Tibial artery (tissue), 4 donors: Measurements from ENCODE around the gene BIRC3.

Source experiments
- DNase-seq, 2 donors: peaks; one replicate each; pipeline ENCODE4 v3.0.0-alpha.2; 2019
- H3K27ac ChIP-seq, 2 donors: fragments of 200-600 bp; sonication (generic) in 1 of 2; 1 replicate in 1 of 2; 2 replicates in 1 of 2; pipeline ENCODE4 v1.5.1; 2018 to 2019; ENCODE audit warnings: mild to moderate bottlenecking in 1 of 2
- H3K27me3 ChIP-seq, 2 donors: fragments of 200-600 bp; sonication (generic) in 1 of 2; one replicate each; pipeline versions ENCODE4 v1.5.1 to v1.6.0; 2016 to 2019
- H3K36me3 ChIP-seq, 3 donors: fragments of 200-600 bp; sonication (generic) in 2 of 3; one replicate each; pipeline ENCODE4 v1.5.1; 2016 to 2019; ENCODE audit warnings: mild to moderate bottlenecking in 2 of 3
- H3K4me1 ChIP-seq, 4 donors: fragments of 200-600 bp; sonication (generic) in 2 of 4; 1 replicate in 3 of 4; 2 replicates in 1 of 4; pipeline ENCODE4 v1.5.1; 2016 to 2019
- H3K4me3 ChIP-seq, 2 donors: fragments of 200-600 bp; sonication (generic) in 1 of 2; 1 replicate in 1 of 2; 2 replicates in 1 of 2; pipeline ENCODE4 v1.5.1; 2018 to 2019; ENCODE audit warnings: mild to moderate bottlenecking in 2 of 2
- H3K9me3 ChIP-seq, 3 donors: fragments of 200-600 bp; sonication (generic) in 1 of 3; one replicate each; pipeline ENCODE4 v1.5.1; 2016 to 2019
- CTCF ChIP-seq, 2 experiments: fragments of 200-600 bp in 1 of 2; fragments of 450-650 bp in 1 of 2; IDR thresholded peaks; one replicate each; pipeline ENCODE4 v1.5.1; 2017 to 2019; ENCODE audit warnings: antibody characterized with exemption in 2 of 2, mild to moderate bottlenecking in 1 of 2, moderate library complexity in 1 of 2
- intact Hi-C: fragments of 100-400 bp; cut with DNase I; formaldehyde crosslinking; loops from one replicate; pipeline ENCODE4 v1.15.0; 2023; ENCODE audit warnings: low total_unique reads

The BIRC3 gene

GRCh38 chr11:102313238-102313940, 3.9 kb upstream of the BIRC3 start:
- H3K9me3 ChIP-seq = no peaks in the 10 kb centered on the region
- TF ChIP-seq CTCF (IDR thresholded peaks at IDR 0.05) = no peak

GRCh38 chr11:102314784-102315183, 2.5 kb upstream of the BIRC3 start:
- H3K9me3 ChIP-seq = no peaks in the 10 kb centered on the region
- TF ChIP-seq CTCF (IDR thresholded peaks at IDR 0.05) = no peak
- intact Hi-C loops = no loop called here
- H3K36me3 ChIP-seq = no peaks in the 10 kb centered on the region
- no peak overlapping the region for H3K4me3 ChIP-seq
- DNase-seq = no peak
- no peak overlapping the region for H3K27ac ChIP-seq
- peaks cover 0 to 32% (median 12%) of the 10 kb centered on the region in 4 donors for H3K4me1 ChIP-seq
- H3K27me3 ChIP-seq = no peaks in the 10 kb centered on the region

More at GRCh38 chr11:102313238-102313940, 3.9 kb upstream of the BIRC3 start:
- no peak for DNase-seq
- intact Hi-C loops = no loop called here
- H3K27me3 ChIP-seq = no peaks in the 10 kb centered on the region
- H3K27ac ChIP-seq = peak overlapping the region; percentile 75 to 80
- H3K4me1 ChIP-seq = peaks cover 0 to 30% (median 9%) of the 10 kb centered on the region in 4 donors
- no peaks in the 10 kb centered on the region for H3K36me3 ChIP-seq
- peak overlapping the region; percentile 35 to 38 for H3K4me3 ChIP-seq

GRCh38 chr11:102316346-102316904, 859 bp upstream of the BIRC3 start:
- no peak for TF ChIP-seq CTCF (IDR thresholded peaks at IDR 0.05)
- no peaks in the 10 kb centered on the region for H3K36me3 ChIP-seq
- no peaks in the 10 kb centered on the region for H3K9me3 ChIP-seq
- peak overlapping the region; percentile 63 to 68 for H3K27ac ChIP-seq
- peak overlapping the region; percentile 61 to 62 for H3K4me3 ChIP-seq
- no peak for DNase-seq
- intact Hi-C loops = no loop called here
- no peaks in the 10 kb centered on the region for H3K27me3 ChIP-seq
- peaks cover 0 to 37% (median 12%) of the 10 kb centered on the region in 4 donors for H3K4me1 ChIP-seq

- no peak for TF ChIP-seq CTCF (IDR thresholded peaks at IDR 0.05)
- H3K4me1 ChIP-seq = peaks cover 0 to 37% (median 12%) of the 10 kb centered on the region in 4 donors
- H3K4me3 ChIP-seq = peak overlapping the region; percentile 61 to 62
- H3K27me3 ChIP-seq = no peaks in the 10 kb centered on the region
- H3K27ac ChIP-seq = peak overlapping the region; percentile 63 to 68
- intact Hi-C loops = no loop called here
- no peaks in the 10 kb centered on the region for H3K36me3 ChIP-seq
- H3K9me3 ChIP-seq = no peaks in the 10 kb centered on the region
- no peak for DNase-seq
Measured at GRCh38 chr11:102317768-102318103, 452 bp downstream of the BIRC3 start.

GRCh38 chr11:102318469-102318868, 1.2 kb downstream of the BIRC3 start:
- Histone ChIP-seq H3K27me3 (no peaks in the 10 kb centered on the region), H3K36me3 (no peaks in the 10 kb centered on the region), H3K9me3 (no peaks in the 10 kb centered on the region), H3K4me3 (peak overlapping the region; percentile 61 to 62), H3K27ac (no peak overlapping the region), H3K4me1 (peaks cover 0 to 31% (median 12%) of the 10 kb centered on the region in 4 donors)
- no peak for DNase-seq
- intact Hi-C loops = no loop called here
- no peak for TF ChIP-seq CTCF (IDR thresholded peaks at IDR 0.05)
